HS-27A (cell line): Measurements from ENCODE around the gene IQSEC3.

Experiments
- DNase-seq: peaks from one replicate; pipeline ENCODE4 v3.0.0-alpha.2; 2012; ENCODE audit warnings: low read depth, missing footprints

Gene IQSEC3

GRCh38 chr12:80681-81190, 14.2 kb downstream of the IQSEC3 start:
- no peak for DNase-seq

GRCh38 chr12:82740-83139, 16.2 kb downstream of the IQSEC3 start:
- no peak for DNase-seq

GRCh38 chr12:84056-84455, 17.5 kb downstream of the IQSEC3 start:
- DNase-seq = no peak

GRCh38 chr12:85191-85666, 18.7 kb downstream of the IQSEC3 start:
- no peak for DNase-seq

- no peak for DNase-seq
Observed at GRCh38 chr12:87315-87714, 20.7 kb downstream of the IQSEC3 start.

GRCh38 chr12:87856-88255, 21.3 kb downstream of the IQSEC3 start:
- DNase-seq = no peak

- DNase-seq = no peak
Observed at GRCh38 chr12:89653-90052, 23.1 kb downstream of the IQSEC3 start.

GRCh38 chr12:91213-91612, 24.6 kb downstream of the IQSEC3 start:
- DNase-seq = no peak

GRCh38 chr12:93266-94005, 26.9 kb downstream of the IQSEC3 start:
- DNase-seq = no peak

GRCh38 chr12:96543-96942, 30.0 kb downstream of the IQSEC3 start:
- DNase-seq = no peak

GRCh38 chr12:98924-99352, 32.4 kb downstream of the IQSEC3 start:
- no peak for DNase-seq

- DNase-seq = no peak
Observed at GRCh38 chr12:99605-100004, 33.0 kb downstream of the IQSEC3 start.

GRCh38 chr12:101969-102878, 35.7 kb downstream of the IQSEC3 start:
- DNase-seq = no peak

- no peak for DNase-seq
Observed at GRCh38 chr12:102879-103168, 36.3 kb downstream of the IQSEC3 start.

- DNase-seq = no peak
Observed at GRCh38 chr12:103169-103981, 36.8 kb downstream of the IQSEC3 start.

- DNase-seq = no peak
Observed at GRCh38 chr12:104551-105081, 38.0 kb downstream of the IQSEC3 start.

- DNase-seq = no peak
Observed at GRCh38 chr12:105696-106095, 39.1 kb downstream of the IQSEC3 start.

- DNase-seq = no peak
Observed at GRCh38 chr12:106118-106591, 39.6 kb downstream of the IQSEC3 start.

GRCh38 chr12:108594-108993, 42.0 kb downstream of the IQSEC3 start:
- DNase-seq = no peak

GRCh38 chr12:109446-109845, 42.9 kb downstream of the IQSEC3 start:
- DNase-seq = no peak

GRCh38 chr12:109872-110271, 43.3 kb downstream of the IQSEC3 start:
- DNase-seq = no peak
